ENCODE measurements around the gene PLVAP.
A peak's percentile ranks its signal among the peaks of the same experiment; 100 is the strongest.

Gene PLVAP

GRCh38 chr19:17419621-17420474 is 42.7 kb upstream of the PLVAP start, which contains the start of gene MVB12A:
TSS of gene MVB12A (plus strand) at chr19:17420047. CDS start at chr19:17420136, 89 bp downstream.
- DNase-seq: peak; percentile 97
- H3K9me3 ChIP-seq (ENCODE audit: severe bottlenecking): no peaks in the 10 kb centered on the region
- H3K4me3 ChIP-seq (ENCODE audit: low read depth, low read length): peak within 1 kb of the TSS; percentile 72
- peak within 1 kb of the TSS; percentile 60 for H3K27ac ChIP-seq
- no peaks in the 10 kb centered on the region for H3K27me3 ChIP-seq (ENCODE audit: insufficient read depth, low read depth, severe bottlenecking)
- peaks cover 15% of the 10 kb centered on the region for H3K36me3 ChIP-seq
- TF ChIP-seq CTCF (IDR thresholded peaks at IDR 0.05; ENCODE audit: low read depth, low read length): 0 out of 2 replicates have a peak, but pooled peaks have one; percentile 12

- no peaks in the 10 kb centered on the region for H3K27me3 ChIP-seq (ENCODE audit: insufficient read depth, low read depth, severe bottlenecking)
- H3K4me3 ChIP-seq (ENCODE audit: low read depth, low read length): peak overlapping the region; percentile 49
- TF ChIP-seq CTCF (IDR thresholded peaks at IDR 0.05; ENCODE audit: low read depth, low read length): no peak
- H3K9me3 ChIP-seq (ENCODE audit: severe bottlenecking): no peaks in the 10 kb centered on the region
- no peak for DNase-seq
- H3K27ac ChIP-seq: peak overlapping the region; percentile 51
- H3K36me3 ChIP-seq: peaks cover 15% of the 10 kb centered on the region
Measured at GRCh38 chr19:17419154-17419620, 42.0 kb upstream of the PLVAP start.

GRCh38 chr19:17418710-17419109 is 41.6 kb upstream of the PLVAP start:
- H3K4me3 ChIP-seq (ENCODE audit: low read depth, low read length): no peak overlapping the region
- TF ChIP-seq CTCF (IDR thresholded peaks at IDR 0.05; ENCODE audit: low read depth, low read length): no peak
- H3K27ac ChIP-seq: peak overlapping the region; percentile 51; the same call in 1 of the 2 replicates
- no peaks in the 10 kb centered on the region for H3K27me3 ChIP-seq (ENCODE audit: insufficient read depth, low read depth, severe bottlenecking)
- H3K9me3 ChIP-seq (ENCODE audit: severe bottlenecking): no peaks in the 10 kb centered on the region
- H3K36me3 ChIP-seq: peaks cover 12% of the 10 kb centered on the region
- DNase-seq: no peak

GRCh38 chr19:17415121-17415520 is 38.0 kb upstream of the PLVAP start:
- no peak for TF ChIP-seq CTCF (IDR thresholded peaks at IDR 0.05; ENCODE audit: low read depth, low read length)
- Histone ChIP-seq H3K27me3 (ENCODE audit: insufficient read depth, low read depth, severe bottlenecking) (no peaks in the 10 kb centered on the region), H3K36me3 (no peaks in the 10 kb centered on the region), H3K9me3 (ENCODE audit: severe bottlenecking) (no peaks in the 10 kb centered on the region), H3K4me3 (ENCODE audit: low read depth, low read length) (peak overlapping the region; percentile 41), H3K27ac (peak overlapping the region; percentile 82)
- DNase-seq: peak; percentile 83

- Histone ChIP-seq H3K27ac (peak overlapping the region; percentile 82), H3K4me3 (ENCODE audit: low read depth, low read length) (no peak overlapping the region), H3K9me3 (ENCODE audit: severe bottlenecking) (no peaks in the 10 kb centered on the region), H3K27me3 (ENCODE audit: insufficient read depth, low read depth, severe bottlenecking) (no peaks in the 10 kb centered on the region), H3K36me3 (no peaks in the 10 kb centered on the region)
- no peak for DNase-seq
- TF ChIP-seq CTCF (IDR thresholded peaks at IDR 0.05; ENCODE audit: low read depth, low read length): no peak
Measured at GRCh38 chr19:17414097-17414496, 37.0 kb upstream of the PLVAP start.
